GM12865 (cell line): ENCODE data around the gene SLC26A11.
"Not testable (repeated sequence)": the region's sequence is repeated elsewhere in the genome, so short reads cannot be mapped to it uniquely, and the experiment has no call there.

Experiments
- DNase-seq: peaks from one replicate; pipeline ENCODE4 v3.0.0; 2010; ENCODE audit warnings: low read depth
- H3K4me3 ChIP-seq: 2 replicates; pipeline ENCODE4 v1.5.1; 2011; ENCODE audit warnings: mild to moderate bottlenecking, low read depth, low read length, control low read depth
- CTCF ChIP-seq: IDR thresholded peaks from 2 replicates; pipeline ENCODE4 v1.5.1; 2011; ENCODE audit warnings: low read length, control low read depth, low read depth, inconsistent platforms; ENCODE audit not compliant: insufficient read depth; ENCODE audit errors: missing control alignments

The SLC26A11 gene

DNA sequence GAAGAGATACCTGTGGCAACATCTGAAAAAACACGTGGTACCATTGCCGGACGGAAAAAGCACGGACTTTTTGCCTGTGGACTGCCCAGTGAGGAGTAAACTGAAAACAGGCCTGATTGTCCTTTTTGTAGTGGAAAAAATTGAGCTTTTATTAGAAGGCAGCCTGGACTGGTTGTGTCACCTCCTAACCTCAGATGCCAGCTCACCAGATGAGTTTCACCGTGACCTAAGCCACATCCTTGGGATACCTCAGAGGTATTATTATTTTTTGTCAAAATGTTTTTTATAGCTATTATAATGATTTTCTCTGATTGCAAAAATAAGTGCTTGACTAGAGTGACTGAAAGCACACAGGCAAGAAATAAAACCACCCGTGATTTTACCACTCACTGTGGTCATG lies 75.3 kb downstream of the SLC26A11 start:
- TF ChIP-seq CTCF = no peak
- H3K4me3 ChIP-seq = no peak overlapping the region
- no peak for DNase-seq

DNA sequence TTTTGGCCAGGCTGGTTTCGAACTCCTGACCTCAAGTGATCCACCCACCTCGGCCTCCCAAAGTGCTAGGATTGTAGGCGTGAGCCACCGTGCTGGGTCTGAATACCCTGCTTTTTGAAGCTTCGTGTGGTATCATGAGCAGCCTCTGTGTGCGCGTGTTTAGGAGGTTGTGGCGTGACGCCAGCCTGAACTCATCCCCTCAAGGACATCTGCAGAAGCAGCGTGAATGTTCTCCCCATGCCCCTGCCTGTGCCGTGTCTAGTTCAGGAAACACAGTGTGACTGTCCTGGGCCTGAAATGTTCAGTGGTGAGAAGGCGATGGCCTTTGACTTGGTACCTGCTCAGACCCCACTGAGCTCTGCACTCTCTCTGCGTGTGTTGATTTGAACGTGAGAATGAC lies 76.0 kb downstream of the SLC26A11 start:
- TF ChIP-seq CTCF = no peak
- no peak overlapping the region for H3K4me3 ChIP-seq
- DNase-seq = no peak

GRCh38 chr17:80297996-80298560 lies 77.9 kb downstream of the SLC26A11 start:
- DNase-seq = no peak
- no peak overlapping the region for H3K4me3 ChIP-seq
- no peak for TF ChIP-seq CTCF

- DNase-seq, H3K4me3 ChIP-seq: not testable (repeated sequence)
These were observed 79.3 kb downstream of the SLC26A11 start for GRCh38 chr17:80299350-80300100.

DNA sequence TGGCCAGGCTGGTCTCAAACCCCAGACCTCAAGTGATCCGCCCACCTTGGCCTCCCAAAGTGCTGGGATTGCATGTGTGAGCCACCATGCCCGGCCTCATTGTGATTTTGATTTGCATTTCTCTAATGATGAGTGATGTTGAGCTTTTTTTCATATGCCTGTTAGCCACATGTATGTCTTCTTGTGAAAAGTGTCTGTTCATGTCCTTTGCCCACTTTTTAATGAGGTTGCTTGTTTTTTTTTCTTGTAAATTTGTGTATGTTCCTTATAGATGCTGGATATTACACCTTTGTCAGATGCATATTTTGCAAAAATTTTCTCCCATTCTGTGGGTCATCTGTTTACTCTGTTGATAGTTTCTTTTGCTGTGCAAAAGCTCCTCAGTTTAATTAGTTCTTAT lies 80.5 kb downstream of the SLC26A11 start:
- not testable (repeated sequence) for DNase-seq, H3K4me3 ChIP-seq
